ENCODE measurements around the gene LRRC37A. TPM values are rescaled to one million over a fixed set of nuclear protein-coding genes. Genes with fewer than 3 reads are reported as not detected.
A peak's percentile ranks its signal among the peaks of the same experiment; 100 is the strongest.
"Not testable (repeated sequence)": the region's sequence is repeated elsewhere in the genome, so short reads cannot be mapped to it uniquely, and the experiment has no call there.

Gene LRRC37A
- total RNA-seq, 1 experiment from 2014 or later, result 1.2 TPM

DNA sequence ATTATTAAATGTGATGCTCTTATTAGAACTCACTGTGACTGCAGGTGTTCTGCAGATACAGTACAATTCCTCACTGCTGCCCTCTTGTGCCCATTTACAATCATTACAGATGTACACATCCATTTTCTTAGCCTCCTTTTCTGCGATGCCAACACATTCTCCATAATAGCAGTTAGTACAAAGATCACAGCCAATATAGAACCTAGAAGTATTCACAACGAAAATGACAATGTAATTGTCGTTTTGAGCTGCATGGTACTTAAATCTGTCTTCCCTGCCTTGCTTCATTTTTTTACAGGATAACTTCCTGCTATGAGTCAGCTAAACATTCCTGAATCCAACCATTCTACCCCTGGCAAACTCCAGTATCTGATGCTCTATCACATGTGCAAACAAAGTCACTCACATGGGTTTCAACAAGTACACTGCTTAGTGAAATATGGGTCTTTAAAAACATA is 8.1 kb upstream of the LRRC37A start:
- BruUV-seq (replicated peaks); RAD21 ChIA-PET (ENCODE audit: low non-redundant PET in 1 of 2, low total read pairs in 2 of 2, uncharacterized antibody in 2 of 2, unreplicated experiment in 2 of 2); intact Hi-C loops (cut with micrococcal nuclease); H3K36me3 ChIP-seq (ENCODE audit: control insufficient read depth in 1 of 2, insufficient read depth in 2 of 2, low read length in 2 of 2); H3K9ac ChIP-seq (ENCODE audit: low read length); H3K27me3 ChIP-seq (ENCODE audit: insufficient read depth, low read length); H3K9me2 ChIP-seq (ENCODE audit: insufficient read depth); H3K4me1 ChIP-seq (ENCODE audit: control insufficient read depth in 1 of 2, insufficient read depth in 2 of 2, low read length in 2 of 2); H3K9me3 ChIP-seq (ENCODE audit: control insufficient read depth in 1 of 2, insufficient read depth in 1 of 2, low read depth in 1 of 2, low read length in 2 of 2); H3K4me3 ChIP-seq (replicated peaks in 1 of 2; ENCODE audit: low read depth in 1 of 2, low read length in 2 of 2); POLR2A ChIA-PET; H3K79me2 ChIP-seq (ENCODE audit: insufficient read depth, low read length); H4K20me1 ChIP-seq (ENCODE audit: insufficient read depth): not testable (repeated sequence)
- Histone ChIP-seq H3K27ac (ENCODE audit: low read depth, low read length) (peak overlapping the region; percentile 7; the same call in 1 of the 2 replicates), H3K4me2 (ENCODE audit: low read length) (peak overlapping the region; percentile 38), H2AFZ (ENCODE audit: low read depth, low read length, poor library complexity, severe bottlenecking) (peak overlapping the region; percentile 45)
- CTCF ChIA-PET, result interaction anchor here (0.9 to 1.0 kb wide), 3 partner anchors 19 to 242 kb away, joined by 4 to 7 read pairs (median 4); no protein-coding TSS in a partner anchor
- peak; percentile 74 for TF ChIP-seq RAD21 (IDR thresholded peaks at IDR 0.05; ENCODE audit: low read depth)
- TF ChIP-seq, protein P1, sequence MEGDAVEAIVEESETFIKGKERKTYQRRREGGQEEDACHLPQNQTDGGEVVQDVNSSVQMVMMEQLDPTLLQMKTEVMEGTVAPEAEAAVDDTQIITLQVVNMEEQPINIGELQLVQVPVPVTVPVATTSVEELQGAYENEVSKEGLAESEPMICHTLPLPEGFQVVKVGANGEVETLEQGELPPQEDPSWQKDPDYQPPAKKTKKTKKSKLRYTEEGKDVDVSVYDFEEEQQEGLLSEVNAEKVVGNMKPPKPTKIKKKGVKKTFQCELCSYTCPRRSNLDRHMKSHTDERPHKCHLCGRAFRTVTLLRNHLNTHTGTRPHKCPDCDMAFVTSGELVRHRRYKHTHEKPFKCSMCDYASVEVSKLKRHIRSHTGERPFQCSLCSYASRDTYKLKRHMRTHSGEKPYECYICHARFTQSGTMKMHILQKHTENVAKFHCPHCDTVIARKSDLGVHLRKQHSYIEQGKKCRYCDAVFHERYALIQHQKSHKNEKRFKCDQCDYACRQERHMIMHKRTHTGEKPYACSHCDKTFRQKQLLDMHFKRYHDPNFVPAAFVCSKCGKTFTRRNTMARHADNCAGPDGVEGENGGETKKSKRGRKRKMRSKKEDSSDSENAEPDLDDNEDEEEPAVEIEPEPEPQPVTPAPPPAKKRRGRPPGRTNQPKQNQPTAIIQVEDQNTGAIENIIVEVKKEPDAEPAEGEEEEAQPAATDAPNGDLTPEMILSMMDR (IDR thresholded peaks at IDR 0.05 in 2 of 3, conservative IDR thresholded peaks at IDR 0.05 in 1 of 3; ENCODE audit: borderline replicate concordance in 1 of 3, insufficient read depth in 1 of 3, low read depth in 2 of 3, low read length in 2 of 3), result peak; percentile 60 to 83 (median 76)
- TF ChIP-seq FOSL1 (IDR thresholded peaks at IDR 0.05; ENCODE audit: low read depth), result peak; percentile 54
- TF ChIP-seq CBX3 (IDR thresholded peaks at IDR 0.05; ENCODE audit: low read depth), result peak; percentile 67; the same call in 1 of the 2 replicates
- ATAC-seq, result peak; percentile 94
- peak; percentile 62 for DNase-seq (ENCODE audit: low read depth, low spot score)

DNA sequence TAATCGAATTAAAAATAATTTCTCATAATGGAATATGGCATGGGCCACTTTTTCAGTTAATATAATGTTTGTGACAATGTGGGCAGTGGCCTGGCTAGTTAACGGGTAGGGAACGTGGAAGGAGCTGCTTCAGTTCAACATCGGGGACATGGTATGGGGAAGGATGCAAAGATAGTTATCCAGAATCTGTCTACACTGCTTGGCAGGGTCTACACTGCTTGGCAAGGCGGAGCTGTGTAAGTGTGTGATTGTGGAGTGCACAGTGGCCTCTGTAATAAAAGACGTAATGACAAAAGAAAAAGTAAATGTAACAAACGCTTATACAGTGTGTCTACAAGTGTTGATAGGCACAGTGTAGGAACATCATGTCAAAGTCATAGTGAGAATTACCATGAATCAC is 7.3 kb upstream of the LRRC37A start:
- H4K20me1 ChIP-seq (ENCODE audit: insufficient read depth); BruUV-seq (replicated peaks); H3K36me3 ChIP-seq (ENCODE audit: control insufficient read depth in 1 of 2, insufficient read depth in 2 of 2, low read length in 2 of 2); intact Hi-C loops (cut with micrococcal nuclease); H3K27me3 ChIP-seq (ENCODE audit: insufficient read depth, low read length); H3K4me3 ChIP-seq (replicated peaks in 1 of 2; ENCODE audit: low read depth in 1 of 2, low read length in 2 of 2); ATAC-seq; H3K4me1 ChIP-seq (ENCODE audit: control insufficient read depth in 1 of 2, insufficient read depth in 2 of 2, low read length in 2 of 2); CTCF ChIA-PET; H3K4me2 ChIP-seq (ENCODE audit: low read length); H3K27ac ChIP-seq (ENCODE audit: low read depth, low read length); DNase-seq (ENCODE audit: low read depth, low spot score); RAD21 ChIA-PET (ENCODE audit: low non-redundant PET in 1 of 2, low total read pairs in 2 of 2, uncharacterized antibody in 2 of 2, unreplicated experiment in 2 of 2); H3K9me3 ChIP-seq (ENCODE audit: control insufficient read depth in 1 of 2, insufficient read depth in 1 of 2, low read depth in 1 of 2, low read length in 2 of 2); H3K9me2 ChIP-seq (ENCODE audit: insufficient read depth); H3K79me2 ChIP-seq (ENCODE audit: insufficient read depth, low read length); POLR2A ChIA-PET; H2AFZ ChIP-seq (ENCODE audit: low read depth, low read length, poor library complexity, severe bottlenecking); H3K9ac ChIP-seq (ENCODE audit: low read length): not testable (repeated sequence)

DNA sequence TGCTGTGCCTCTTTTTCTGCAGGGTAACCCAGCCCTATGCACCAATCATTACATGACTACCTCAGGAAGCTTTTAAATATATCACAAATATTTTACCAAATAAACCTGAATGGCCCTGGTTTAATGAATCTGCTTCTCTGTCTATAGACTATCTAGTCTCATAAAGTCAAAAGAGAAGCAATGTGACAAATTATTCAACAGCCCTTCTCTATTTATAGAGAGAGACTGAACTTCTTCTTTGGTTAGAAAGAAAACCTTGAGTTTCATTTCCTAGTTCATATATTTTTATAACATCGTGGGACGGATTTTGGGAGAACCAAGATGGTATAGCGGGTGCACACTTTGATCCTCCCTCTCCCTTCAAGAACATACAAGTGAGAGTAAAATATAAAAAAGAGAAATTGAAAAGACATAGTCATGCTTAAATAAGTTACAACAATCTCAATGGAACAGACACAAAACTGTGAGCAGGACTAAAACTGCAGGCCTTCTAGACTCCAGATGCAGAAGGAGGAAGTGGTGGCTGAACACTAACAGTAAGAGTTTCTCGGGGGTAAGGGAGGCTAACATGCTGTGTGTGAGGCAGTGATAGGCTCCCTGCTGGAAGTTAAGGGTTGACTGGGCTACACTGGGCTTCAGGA is 3.9 kb upstream of the LRRC37A start:
- H2AFZ ChIP-seq (ENCODE audit: low read depth, low read length, poor library complexity, severe bottlenecking); intact Hi-C loops (cut with micrococcal nuclease); POLR2A ChIA-PET; H3K27me3 ChIP-seq (ENCODE audit: insufficient read depth, low read length); DNase-seq (ENCODE audit: low read depth, low spot score); H3K9me2 ChIP-seq (ENCODE audit: insufficient read depth); H3K4me3 ChIP-seq (replicated peaks in 1 of 2; ENCODE audit: low read depth in 1 of 2, low read length in 2 of 2); CTCF ChIA-PET; RAD21 ChIA-PET (ENCODE audit: low non-redundant PET in 1 of 2, low total read pairs in 2 of 2, uncharacterized antibody in 2 of 2, unreplicated experiment in 2 of 2); H3K27ac ChIP-seq (ENCODE audit: low read depth, low read length); BruUV-seq (replicated peaks); H3K9me3 ChIP-seq (ENCODE audit: control insufficient read depth in 1 of 2, insufficient read depth in 1 of 2, low read depth in 1 of 2, low read length in 2 of 2); H3K79me2 ChIP-seq (ENCODE audit: insufficient read depth, low read length); H3K36me3 ChIP-seq (ENCODE audit: control insufficient read depth in 1 of 2, insufficient read depth in 2 of 2, low read length in 2 of 2); H3K4me2 ChIP-seq (ENCODE audit: low read length); H4K20me1 ChIP-seq (ENCODE audit: insufficient read depth); H3K9ac ChIP-seq (ENCODE audit: low read length); H3K4me1 ChIP-seq (ENCODE audit: control insufficient read depth in 1 of 2, insufficient read depth in 2 of 2, low read length in 2 of 2); ATAC-seq: not testable (repeated sequence)

DNA sequence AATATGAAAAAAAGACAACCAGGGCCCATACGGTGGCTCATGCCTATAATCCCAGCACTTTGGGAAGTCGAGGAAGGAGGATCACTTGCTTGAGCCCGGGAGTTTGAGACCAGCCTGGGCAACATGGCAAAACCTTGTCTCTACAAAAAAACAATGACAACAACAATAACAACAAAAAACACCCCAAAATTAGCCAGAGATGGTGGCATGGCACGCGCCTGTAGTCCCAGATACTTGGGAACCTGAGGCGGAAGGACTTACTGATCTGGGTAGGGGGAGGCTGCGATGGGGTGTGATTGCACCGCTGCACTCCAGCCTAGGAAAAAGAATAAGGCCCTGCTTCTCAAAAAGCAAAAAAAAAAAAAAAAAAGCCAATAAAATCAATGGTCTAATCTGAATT is 3.3 kb upstream of the LRRC37A start:
- BruUV-seq (replicated peaks), result not testable (repeated sequence)

More for the DNA sequence above, 3.3 kb upstream of the LRRC37A start:
- H3K4me1 ChIP-seq (ENCODE audit: control insufficient read depth in 1 of 2, insufficient read depth in 2 of 2, low read length in 2 of 2); H3K36me3 ChIP-seq (ENCODE audit: control insufficient read depth in 1 of 2, insufficient read depth in 2 of 2, low read length in 2 of 2); intact Hi-C loops (cut with micrococcal nuclease); CTCF ChIA-PET; ATAC-seq; H4K20me1 ChIP-seq (ENCODE audit: insufficient read depth); H2AFZ ChIP-seq (ENCODE audit: low read depth, low read length, poor library complexity, severe bottlenecking); RAD21 ChIA-PET (ENCODE audit: low non-redundant PET in 1 of 2, low total read pairs in 2 of 2, uncharacterized antibody in 2 of 2, unreplicated experiment in 2 of 2); POLR2A ChIA-PET; H3K27ac ChIP-seq (ENCODE audit: low read depth, low read length); H3K27me3 ChIP-seq (ENCODE audit: insufficient read depth, low read length); H3K9me3 ChIP-seq (ENCODE audit: control insufficient read depth in 1 of 2, insufficient read depth in 1 of 2, low read depth in 1 of 2, low read length in 2 of 2); H3K9me2 ChIP-seq (ENCODE audit: insufficient read depth); H3K9ac ChIP-seq (ENCODE audit: low read length); H3K4me2 ChIP-seq (ENCODE audit: low read length); H3K4me3 ChIP-seq (replicated peaks in 1 of 2; ENCODE audit: low read depth in 1 of 2, low read length in 2 of 2); DNase-seq (ENCODE audit: low read depth, low spot score); H3K79me2 ChIP-seq (ENCODE audit: insufficient read depth, low read length): not testable (repeated sequence)

Measured in HCT116 (cell line).